22Rv1 (cell line): ENCODE measurements around the gene ITM2C.

ENCODE experiments used
- H3K27ac ChIP-seq: fragments of 450-650 bp; 2 replicates; pipeline ENCODE4 v1.5.1; 2017
- ZFX ChIP-seq: fragments of 450-650 bp; IDR thresholded peaks from 2 replicates; pipeline ENCODE4 v1.6.1; 2017; ENCODE audit warnings: antibody characterized with exemption, borderline replicate concordance
- TF ChIP-seq, protein P1 (sequence below): fragments of 450-650 bp; IDR thresholded peaks from 2 replicates; pipeline ENCODE4 v1.5.1; 2017; ENCODE audit warnings: mild to moderate bottlenecking

Gene ITM2C

GRCh38 chr2:230908092-230908594 lies 43.4 kb downstream of the ITM2C start:
- no peak overlapping the region for H3K27ac ChIP-seq
- TF ChIP-seq, protein P1, sequence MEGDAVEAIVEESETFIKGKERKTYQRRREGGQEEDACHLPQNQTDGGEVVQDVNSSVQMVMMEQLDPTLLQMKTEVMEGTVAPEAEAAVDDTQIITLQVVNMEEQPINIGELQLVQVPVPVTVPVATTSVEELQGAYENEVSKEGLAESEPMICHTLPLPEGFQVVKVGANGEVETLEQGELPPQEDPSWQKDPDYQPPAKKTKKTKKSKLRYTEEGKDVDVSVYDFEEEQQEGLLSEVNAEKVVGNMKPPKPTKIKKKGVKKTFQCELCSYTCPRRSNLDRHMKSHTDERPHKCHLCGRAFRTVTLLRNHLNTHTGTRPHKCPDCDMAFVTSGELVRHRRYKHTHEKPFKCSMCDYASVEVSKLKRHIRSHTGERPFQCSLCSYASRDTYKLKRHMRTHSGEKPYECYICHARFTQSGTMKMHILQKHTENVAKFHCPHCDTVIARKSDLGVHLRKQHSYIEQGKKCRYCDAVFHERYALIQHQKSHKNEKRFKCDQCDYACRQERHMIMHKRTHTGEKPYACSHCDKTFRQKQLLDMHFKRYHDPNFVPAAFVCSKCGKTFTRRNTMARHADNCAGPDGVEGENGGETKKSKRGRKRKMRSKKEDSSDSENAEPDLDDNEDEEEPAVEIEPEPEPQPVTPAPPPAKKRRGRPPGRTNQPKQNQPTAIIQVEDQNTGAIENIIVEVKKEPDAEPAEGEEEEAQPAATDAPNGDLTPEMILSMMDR, result no peak
- no peak for TF ChIP-seq ZFX

GRCh38 chr2:230908595-230909191 lies 44.0 kb downstream of the ITM2C start:
- no peak overlapping the region for H3K27ac ChIP-seq
- no peak for TF ChIP-seq ZFX
- TF ChIP-seq, protein P1, result no peak

DNA sequence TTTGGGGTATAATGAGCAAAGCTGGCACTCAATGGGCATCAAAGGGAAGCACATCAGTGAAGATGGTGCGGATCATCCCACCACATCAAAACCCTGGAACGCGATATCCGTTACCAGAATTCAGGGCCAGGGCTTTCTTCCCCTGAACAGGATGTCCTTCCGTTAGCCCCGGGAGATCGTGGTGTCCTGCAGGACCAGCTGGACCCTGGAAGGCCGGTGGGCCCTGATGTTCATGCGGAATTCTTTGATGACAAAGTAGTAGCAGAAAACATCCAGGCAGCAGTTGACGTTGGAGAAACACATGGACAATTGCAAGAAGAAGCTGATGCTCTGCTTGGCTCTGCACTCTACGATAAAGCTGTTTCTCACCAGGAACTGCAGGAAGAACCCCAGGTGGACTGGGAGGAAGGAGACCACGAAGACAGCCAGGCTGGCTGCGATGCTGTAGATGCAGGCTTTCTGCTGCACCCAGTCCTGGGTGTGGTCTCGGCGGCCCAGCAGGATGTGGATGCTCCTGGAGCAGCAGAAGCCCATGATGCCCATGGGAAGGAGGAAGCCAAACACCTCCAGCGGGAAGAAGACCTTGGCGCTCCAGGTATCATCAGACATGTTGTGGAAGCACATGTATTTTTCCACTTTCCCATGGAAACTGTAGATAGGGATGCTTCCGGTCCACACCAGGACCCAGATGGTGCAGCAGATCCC lies 45.3 kb downstream of the ITM2C start:
- H3K27ac ChIP-seq, result no peak overlapping the region
- TF ChIP-seq, protein P1, result no peak
- TF ChIP-seq ZFX, result no peak

GRCh38 chr2:230910546-230911177 lies 45.9 kb downstream of the ITM2C start:
- no peak overlapping the region for H3K27ac ChIP-seq
- TF ChIP-seq, protein P1, result no peak
- TF ChIP-seq ZFX, result no peak

GRCh38 chr2:230912046-230912445 lies 47.3 kb downstream of the ITM2C start:
- TF ChIP-seq ZFX, result no peak
- TF ChIP-seq, protein P1, result no peak
- H3K27ac ChIP-seq, result no peak overlapping the region

DNA sequence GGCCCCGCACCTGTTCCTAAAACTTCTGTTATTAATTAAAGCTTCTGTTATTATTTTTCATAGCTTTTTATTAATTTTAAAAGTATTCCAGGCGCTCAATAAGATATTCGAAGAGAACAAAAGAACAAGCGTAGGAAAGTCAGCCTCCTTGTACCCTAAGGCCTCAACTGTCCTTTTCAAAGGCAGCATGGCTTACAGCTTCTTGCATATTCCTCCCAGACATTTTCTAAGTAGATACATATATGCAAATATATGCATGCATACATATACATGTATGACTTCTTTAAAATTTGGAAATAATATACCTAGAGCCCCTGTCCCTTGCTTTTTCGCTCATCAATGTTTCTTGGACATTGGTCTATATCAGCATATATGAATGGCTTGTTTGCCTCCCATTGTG lies 48.0 kb downstream of the ITM2C start:
- no peak overlapping the region for H3K27ac ChIP-seq

More for the DNA sequence above, 48.0 kb downstream of the ITM2C start:
- no peak for TF ChIP-seq ZFX
- TF ChIP-seq, protein P1, result no peak
